ENCODE measurements around the gene VWA1.
"Not testable (repeated sequence)": the region's sequence is repeated elsewhere in the genome, so short reads cannot be mapped to it uniquely, and the experiment has no call there.

VWA1 gene

DNA sequence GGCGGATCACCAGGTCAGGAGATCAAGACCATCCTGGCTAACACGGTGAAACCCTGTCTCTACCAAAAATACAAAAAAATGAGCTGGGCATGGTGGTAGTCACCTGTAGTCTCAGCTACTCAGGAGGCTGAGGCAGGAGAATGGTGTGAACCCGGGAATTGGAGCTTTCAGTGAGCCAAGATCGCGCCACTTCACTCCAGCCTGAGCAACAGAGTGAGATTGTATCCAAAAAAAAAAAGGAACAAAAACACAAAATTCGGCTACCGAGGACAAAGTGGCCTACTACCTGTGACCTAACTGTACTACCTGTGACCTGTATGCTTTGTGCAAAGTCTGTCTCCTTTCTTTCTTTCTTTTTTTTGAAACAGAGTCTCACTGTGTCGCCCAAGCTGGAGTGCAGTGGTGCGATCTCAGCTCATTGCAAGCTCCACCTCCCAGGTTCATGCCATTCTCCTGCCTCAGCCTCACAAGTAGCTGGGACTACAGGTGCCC lies 32.5 kb upstream of the VWA1 start:
- not testable (repeated sequence) for DNase-seq

DNA sequence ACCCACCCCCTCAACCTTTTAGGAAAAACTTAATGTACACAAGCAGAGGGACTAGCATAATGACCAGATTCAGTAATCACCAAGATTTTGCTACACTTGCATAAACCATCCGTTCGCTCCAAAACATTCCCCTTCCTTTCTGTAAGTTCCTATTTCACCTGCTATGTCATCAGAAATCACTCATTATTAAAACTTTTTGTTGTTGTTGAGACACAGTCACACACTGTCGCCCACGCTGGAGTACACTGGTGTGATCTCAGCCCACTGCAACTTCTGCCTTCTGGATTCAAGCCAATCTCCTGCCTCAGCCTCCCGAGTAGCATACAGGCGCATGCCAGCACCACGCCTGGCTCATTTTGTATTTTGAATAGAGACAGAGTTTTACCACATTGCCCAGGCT lies 31.8 kb upstream of the VWA1 start:
- peak in 2 of 56 donors; percentile 30 to 43 for DNase-seq

DNA sequence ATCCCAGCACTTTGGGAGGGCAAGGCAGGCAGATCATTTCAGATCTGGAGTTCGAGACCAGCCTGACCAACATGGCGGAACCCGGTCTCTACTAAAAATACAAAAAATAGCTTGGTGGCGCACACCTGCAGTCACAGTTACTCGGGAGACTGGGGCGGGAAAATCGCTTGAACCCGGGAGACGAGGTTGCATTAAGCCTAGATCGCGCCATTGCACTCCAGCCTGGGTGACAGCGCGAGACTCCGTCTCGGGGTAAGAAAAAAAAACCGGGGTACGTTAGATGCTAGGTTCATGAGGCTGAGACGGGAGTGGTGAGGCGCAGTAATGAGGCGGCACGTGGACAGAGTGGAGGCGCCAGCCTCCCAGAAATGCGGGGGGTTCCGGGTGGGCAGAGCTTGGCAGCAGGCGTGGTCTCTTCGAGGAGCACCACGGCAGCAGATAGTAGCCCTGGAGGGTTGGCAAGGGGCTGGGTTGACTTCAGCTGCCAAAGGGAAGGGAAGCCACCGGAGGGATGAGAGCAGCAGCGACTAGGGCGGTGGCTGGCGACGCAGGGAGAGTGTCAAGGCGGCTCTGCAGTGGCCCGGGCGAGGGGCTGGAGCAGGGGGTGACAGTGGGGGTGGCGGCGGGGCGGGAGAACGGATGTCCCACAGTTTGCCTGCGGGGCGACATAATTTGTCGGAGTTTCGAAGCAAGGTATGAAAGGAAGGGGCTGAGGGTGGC lies 29.2 kb upstream of the VWA1 start:
- no peak for DNase-seq

DNA sequence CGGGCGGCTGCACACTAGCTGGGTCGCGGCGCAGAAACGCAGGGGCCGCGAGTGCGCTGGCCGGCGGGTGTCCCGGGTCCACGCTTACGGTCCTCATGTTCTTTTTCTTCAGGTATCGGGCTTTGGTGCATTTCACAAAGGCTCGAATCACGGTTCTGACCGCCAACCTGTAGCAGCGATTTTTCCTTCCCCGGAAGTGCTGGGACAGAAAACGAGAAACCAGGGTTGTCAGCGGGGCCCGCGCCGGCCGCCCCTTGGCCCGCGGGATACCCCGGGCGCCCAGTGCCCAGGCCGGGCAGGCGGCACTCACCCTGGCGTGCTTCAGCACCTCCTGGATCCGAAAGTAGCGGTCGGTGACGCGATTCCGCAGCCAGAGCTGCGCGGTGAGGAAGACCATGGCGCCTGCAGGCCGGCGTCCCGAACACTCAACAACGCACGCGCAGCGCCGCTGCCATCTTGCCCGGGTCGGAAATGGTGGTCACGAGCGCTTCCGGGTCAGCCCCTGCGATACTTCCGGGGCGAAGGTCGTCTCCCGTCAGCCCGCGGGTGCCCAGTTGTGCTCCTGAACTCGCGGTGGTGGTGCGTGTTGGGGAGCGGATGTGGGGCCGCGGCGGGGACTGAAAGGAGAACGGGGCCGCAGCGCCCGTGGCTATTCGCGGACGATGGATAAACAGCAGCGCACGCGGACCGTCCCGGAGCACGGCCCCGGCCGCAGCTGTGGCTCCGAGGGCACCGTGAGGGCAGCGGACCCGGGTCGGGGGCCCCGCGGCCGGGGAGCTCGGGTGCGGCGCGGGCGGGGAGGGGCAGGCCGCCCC lies 28.5 kb upstream of the VWA1 start, which contains the start of gene MRPL20:
TSS of gene MRPL20 (minus strand) at position 473 of the 815 bp plus-strand sequence. CDS start at position 397, 76 bp downstream.
- DNase-seq, result peak; percentile 60 to 97 (median 88)

DNA sequence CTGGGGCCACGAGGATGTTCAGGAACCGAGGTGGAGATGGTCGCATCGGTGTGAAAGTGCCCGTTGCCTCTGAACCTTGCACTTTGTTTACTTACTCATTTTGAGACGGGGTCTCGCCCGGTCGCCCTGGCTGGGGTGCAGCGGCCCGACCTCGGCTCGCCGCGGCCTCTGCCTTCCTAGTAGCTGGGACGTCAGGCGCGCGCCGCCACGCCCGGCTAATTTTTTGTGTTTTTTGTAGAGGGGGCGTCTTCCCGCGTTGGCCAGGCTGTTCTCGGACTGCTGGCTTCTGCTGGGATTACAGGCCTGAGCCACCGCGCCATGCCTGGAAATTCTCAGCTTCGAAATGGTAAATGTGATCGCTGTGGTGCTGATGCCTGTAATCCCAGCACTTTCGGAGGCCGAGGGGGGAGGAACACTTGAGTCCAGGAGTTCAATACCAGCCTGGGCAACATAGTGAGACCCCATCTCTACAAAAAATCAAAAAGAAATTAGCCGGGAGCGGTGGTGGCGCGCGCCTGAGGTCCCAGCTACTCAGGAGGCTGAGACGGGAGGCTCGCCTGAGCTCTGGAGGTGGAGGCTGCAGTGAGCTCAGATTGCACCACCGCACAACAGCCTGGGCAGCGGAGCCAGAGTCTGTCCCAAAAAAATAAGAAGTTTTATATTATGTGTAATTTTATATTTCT lies 27.7 kb upstream of the VWA1 start:
- no peak for DNase-seq

DNA sequence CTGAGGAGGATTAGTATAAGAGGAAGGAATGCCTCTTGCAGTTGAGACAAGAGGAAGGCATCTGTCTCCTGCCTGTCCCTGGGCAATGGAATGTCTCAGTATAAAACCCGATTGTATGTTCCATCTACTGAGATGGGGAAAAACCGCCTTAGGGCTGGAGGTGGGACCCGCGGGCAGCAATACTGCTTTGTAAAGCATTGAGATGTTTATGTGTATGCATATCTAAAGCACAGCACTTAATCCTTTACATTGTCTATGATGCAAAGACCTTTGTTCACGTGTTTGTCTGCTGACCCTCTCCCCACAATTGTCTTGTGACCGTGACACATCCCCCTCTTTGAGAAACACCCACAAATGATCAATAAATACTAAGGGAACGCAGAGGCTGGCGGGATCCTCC lies 25.3 kb upstream of the VWA1 start:
- DNase-seq, result not testable (repeated sequence)

DNA sequence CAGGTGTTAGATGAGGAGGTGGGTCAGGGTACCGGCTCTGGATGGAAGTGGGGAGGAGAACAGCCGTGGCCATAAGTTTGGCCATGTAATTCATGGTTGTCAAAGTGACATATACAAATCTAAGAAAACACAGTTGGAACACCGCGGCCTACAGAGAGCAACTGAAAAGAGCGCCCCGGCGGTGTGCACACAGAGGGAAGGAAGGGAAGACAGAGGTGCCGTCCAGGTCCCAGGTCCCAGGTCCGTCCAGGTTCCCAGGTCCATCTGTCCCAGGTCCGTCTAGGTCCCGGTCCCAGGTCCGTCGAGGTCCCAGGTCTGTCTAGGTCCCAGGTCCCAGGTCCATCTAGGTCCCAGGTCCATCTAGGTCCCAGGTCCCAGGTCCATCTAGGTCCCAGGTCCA lies 23.9 kb upstream of the VWA1 start:
- no peak for DNase-seq

DNA sequence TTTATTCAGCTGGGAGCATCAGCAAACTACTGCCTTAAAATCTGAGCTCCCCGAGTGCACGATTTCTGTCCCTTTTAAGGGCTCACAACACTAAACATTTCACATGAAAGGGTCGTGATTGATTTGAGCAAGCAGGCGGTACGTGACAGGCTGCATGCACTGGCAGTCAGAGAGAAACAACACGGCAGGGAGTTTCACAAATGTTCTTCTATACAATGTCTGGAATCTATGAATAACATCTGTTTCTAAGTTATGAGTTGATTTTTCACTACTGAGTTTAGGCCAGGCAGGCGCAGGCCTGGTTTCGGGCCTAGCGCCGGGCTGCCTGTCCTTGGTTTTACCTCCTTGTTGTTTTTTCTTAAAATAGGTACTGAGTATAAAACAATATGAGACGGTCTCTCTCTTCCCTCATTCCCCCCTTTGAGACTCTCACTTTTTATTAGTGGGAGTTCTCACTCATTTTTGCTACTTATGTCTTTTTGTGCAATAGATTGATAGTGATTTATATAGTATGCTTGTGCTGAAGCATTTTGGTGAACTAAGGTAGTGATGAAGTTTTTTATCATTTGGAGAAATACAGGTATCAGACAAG lies 23.1 kb upstream of the VWA1 start:
- DNase-seq, result not testable (repeated sequence)

DNA sequence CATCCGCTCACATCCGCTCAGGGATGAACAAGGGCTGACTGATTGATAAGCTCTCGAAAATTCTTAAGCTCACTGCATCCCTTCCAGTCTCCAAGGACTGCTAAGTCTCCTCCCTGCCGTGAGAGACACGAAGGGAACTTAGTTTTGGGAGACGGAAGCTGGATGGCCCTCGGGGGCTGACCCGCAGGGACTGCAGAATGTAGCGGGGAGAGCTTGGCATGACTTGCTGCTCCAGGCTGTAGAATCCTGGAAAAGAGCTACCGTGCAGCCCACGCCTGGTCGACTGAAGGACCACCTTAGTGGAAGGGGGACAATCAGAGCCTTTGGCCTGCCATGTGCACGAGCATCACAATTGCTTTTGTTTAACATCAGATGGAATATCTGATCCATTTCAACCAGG lies 19.7 kb upstream of the VWA1 start:
- DNase-seq, result no peak

DNA sequence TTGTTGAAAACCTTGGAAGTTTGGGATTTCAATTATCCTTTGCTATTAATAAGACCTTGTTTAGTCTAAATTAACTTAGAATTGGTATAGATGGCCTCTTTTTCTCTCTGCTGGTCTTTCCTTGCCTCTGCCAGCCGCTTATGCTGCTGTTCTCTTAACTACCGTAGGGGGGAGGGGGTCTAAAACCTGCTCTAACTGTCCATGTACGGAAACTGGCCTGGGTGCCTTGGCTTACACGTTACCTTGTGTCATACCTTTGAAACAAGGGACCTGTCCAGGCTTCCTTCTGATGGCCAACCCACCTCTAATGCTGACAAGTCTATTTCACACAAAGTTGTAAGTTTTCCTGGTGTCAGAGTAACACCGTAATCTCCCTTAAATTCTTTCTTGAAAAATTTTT lies 18.1 kb upstream of the VWA1 start:
- DNase-seq, result not testable (repeated sequence)

DNA sequence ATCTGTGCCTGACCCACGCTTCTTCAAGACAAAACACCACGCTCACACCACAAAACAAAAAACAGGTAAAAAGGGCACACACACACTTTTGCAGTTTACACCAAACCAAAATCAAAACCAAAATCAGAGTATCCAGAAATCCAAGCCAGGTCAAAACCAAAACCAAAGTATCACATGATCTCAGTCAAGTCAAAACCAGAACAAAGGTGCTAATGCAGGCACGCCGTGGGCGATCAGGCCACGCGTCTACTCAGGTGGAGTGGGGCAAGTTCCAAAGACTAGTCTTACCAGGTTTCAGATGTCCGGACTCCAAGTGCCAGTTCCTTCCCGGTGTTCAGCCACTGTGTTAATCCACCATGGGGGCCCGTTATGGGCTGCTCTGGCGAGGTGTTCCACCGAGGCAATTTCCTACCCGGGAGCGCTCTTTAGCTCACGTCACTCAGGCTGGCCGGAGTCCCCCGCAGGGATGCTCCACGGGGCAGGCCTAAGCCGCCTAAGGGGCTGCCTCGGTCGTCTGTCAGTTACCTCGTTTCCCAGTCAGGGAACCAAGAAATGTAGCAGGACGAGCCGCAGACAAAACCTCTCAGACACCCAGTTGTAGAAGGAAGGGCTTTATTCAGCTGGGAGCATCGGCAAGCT lies 17.5 kb upstream of the VWA1 start:
- not testable (repeated sequence) for DNase-seq

DNA sequence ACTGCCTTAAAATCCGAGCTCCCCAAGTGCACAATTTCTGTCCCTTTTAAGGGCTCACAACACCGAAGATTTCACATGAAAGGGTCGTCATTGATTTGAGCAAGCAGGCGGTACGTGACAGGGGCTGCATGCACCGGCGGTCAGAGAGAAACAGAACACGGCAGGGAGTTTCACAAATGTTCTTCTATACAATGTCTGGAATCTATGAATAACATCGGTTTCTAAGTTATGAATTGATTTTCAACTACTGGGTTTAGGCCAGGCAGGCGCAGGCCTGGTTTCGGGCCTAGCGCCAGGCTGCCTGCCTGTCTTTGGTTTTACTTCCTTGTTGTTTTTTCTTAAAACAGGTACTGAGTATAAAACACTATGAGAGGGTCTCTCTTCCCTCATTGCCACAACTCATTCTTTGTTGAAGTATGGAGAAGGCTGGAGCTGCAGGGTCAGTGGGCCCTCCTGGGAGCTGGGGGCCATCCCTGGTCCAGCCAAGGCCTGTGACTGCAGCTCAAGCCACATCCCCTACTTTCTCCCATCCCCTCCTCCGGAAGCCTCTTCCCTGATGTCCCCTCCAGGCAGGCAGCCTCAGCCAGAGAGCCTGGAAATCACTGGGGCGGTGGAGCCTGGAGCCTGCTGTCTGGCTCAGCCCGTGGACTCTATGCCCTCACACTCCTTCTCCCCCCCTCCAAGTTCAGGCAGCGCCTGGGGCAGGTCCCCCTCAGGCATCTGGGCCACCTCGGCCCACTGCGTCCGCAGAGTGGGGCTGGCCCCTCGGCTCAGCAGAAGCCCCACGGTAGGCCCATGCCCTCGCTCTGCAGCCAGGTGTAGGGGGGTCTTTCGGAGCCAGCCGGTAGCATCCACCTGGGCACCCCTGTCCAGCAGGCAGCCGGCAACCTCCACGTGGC lies 16.8 kb upstream of the VWA1 start:
- no peak for DNase-seq

DNA sequence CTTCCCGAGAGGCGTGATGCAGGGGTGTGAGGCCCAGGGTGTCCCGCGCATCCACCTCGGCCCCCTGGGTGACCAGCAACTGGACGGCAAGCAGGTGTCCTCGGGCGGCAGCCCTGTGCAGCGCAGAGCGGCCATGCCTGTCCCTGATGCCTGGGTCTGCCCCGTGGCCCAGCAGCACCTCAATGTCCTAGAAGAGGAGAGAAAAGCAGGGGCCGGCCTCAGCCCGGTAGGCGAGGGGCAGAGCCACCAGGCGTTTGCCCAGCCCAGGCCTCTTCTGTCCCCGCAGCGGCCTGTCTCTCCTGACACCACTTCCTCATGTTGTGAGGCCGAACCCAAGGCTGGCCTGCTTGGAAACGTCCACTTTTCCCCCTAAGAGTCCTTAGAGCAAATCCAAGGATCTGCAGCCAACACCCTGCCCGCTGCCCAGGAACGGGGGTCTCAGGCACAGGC lies 16.1 kb upstream of the VWA1 start:
- no peak for DNase-seq

DNA sequence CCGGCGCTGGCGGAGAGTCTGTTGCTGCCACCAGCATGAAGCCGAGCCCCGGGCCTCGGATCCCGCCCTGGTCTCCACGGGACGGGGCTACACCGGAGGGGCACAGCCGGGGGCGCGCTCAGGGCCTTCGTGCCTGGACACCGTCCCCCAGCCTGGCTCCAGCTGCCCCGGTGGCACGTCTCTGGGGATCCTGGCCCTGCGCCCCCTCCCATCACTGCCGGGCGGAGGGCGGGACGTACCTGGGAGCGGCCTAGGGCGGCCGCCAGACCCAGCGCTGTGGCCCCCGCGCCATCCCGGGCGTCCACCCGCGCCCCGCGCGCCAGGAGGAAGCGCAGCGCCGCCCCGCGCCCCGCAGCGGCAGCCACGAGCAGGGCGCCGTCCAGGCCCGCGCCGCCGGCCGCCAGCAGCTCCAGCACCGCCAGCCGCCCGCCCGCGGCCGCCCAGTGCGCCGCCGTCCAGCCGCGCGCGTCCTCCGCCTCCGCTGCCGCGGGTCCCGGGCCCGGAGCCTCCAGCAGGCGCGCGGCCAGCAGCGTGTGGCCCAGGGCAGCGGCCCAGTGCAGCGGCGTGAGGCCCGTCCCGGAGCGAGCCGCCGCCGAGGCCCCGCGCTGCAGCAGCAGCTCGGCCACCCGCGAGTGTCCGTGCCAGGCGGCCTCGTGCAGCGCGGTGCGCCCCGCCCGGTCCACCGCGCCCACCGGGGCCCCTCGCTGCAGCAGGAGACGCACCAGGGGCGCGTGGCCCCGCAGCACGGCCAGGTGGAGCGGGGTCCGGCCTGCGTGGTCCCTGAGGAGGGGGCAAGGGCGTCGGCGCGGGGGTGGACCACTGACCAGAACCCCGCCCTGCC lies 15.5 kb upstream of the VWA1 start:
- peak in 5 of 56 donors; percentile 19 to 63 (median 37) for DNase-seq

DNA sequence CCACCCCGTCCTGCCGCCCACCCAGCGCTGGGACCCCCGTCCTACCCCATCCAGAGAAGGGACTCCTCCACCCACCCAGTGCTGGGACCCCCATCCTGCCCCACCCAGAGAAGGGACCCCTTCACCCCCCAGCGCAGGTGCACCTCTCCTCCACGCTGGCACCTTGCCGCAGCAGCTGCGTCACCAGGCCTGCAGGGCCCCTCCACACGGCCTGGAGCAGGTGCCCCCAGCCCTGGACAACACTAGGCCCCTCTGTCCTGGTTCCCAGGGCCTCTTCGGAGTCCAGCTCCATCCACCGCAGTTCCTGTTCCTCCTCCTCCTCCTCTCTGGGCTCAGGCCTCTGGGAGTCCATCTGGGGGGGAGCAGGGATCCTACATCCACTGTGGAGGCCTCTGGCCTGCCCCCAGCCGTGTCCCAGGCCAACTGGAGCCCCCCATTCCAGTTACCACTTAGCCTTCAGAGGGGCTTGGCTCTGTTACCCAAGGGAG lies 14.8 kb upstream of the VWA1 start:
- no peak for DNase-seq

DNA sequence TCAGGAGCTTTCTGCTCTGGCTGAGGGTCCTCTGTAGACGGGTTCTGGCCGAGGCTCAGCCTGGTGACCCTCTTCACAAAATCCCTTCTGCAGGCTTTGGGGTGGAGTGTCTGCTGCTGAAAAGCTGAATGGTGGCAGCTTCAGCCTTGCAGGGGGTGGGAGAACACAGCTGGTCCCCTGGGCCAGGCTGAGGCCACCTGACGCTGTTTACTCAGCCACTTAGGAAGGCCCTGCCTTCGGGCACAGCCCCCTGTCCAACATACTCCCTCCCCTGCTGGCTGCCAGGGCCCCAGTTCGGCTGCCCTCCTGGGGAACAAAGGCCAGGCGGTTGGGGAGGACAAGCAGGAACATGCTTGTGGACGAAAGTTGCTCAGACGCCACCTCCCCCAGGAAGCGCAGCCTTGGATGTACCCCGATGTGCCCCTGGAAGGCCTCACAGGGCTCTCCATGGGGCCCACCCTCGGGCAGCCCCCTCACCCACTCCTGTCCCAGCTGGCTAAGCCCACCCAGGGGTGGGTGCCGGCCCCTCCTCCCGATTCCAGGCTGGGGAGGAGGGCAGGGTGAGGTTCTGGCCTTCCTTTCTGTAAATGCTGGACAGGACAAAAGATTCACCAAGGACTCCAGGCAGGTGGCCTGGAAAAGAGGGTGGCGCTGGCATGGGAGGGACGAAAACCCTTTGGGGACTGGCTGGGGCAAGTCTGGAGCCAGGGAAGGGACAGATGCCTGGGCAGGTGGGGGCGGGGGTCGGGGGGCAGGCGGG lies 14.2 kb upstream of the VWA1 start, which contains the start of gene ANKRD65:
TSS of gene ANKRD65 (minus strand) at position 130 of the 760 bp plus-strand sequence. CDS start 271 bp downstream, outside the sequence.
- peak in 28 of 56 donors; percentile 26 to 78 (median 53) for DNase-seq

DNA sequence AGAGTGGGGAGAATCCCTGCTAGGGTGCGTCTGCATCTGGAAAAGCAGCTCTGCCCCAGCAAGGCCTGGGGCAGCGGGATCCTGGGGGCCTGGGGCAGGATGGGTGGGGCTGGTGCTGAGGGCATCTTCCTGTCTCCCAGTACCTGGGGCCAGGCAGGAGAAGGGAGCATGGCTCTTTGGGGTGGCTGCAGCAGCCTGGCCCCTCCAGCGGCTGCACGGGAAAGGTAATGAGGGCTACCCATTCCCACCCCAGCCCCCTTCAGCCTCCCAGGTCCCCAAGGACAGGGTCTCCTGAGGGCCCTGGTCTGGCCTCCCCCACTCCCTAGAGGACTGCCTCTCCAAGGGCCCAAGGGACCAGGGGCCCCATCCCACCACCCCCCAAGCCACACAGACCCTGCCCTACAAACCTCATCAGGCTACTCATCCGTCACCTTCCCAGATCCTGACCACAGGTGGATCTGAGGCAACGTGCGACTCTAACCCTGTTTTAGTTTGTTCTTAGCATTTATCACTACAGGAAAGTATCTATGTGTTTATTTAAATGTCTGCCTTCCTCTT lies 13.5 kb upstream of the VWA1 start:
- no peak for DNase-seq
